ENCODE measurements around the gene UTS2.

The UTS2 gene

GRCh38 chr1:7861452-7861851, 8.6 kb upstream of the UTS2 start:
- no peak overlapping the region for H3K27ac ChIP-seq (ENCODE audit: low read length)
- H3K9me3 ChIP-seq (ENCODE audit: insufficient read depth, low read length): no peaks in the 10 kb centered on the region
- no peaks in the 10 kb centered on the region for H3K4me1 ChIP-seq (ENCODE audit: low read length)
- no peaks in the 10 kb centered on the region for H3K27me3 ChIP-seq (ENCODE audit: low read depth, low read length)
- H3K79me2 ChIP-seq (ENCODE audit: low read length): no peaks in the 10 kb centered on the region
- no peak overlapping the region for H3K4me2 ChIP-seq (ENCODE audit: low read length)
- TF ChIP-seq EZH2phosphoT487 (IDR thresholded peaks at IDR 0.05; ENCODE audit: low read depth): no peak
- TF ChIP-seq, protein P1, sequence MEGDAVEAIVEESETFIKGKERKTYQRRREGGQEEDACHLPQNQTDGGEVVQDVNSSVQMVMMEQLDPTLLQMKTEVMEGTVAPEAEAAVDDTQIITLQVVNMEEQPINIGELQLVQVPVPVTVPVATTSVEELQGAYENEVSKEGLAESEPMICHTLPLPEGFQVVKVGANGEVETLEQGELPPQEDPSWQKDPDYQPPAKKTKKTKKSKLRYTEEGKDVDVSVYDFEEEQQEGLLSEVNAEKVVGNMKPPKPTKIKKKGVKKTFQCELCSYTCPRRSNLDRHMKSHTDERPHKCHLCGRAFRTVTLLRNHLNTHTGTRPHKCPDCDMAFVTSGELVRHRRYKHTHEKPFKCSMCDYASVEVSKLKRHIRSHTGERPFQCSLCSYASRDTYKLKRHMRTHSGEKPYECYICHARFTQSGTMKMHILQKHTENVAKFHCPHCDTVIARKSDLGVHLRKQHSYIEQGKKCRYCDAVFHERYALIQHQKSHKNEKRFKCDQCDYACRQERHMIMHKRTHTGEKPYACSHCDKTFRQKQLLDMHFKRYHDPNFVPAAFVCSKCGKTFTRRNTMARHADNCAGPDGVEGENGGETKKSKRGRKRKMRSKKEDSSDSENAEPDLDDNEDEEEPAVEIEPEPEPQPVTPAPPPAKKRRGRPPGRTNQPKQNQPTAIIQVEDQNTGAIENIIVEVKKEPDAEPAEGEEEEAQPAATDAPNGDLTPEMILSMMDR (IDR thresholded peaks at IDR 0.05; ENCODE audit: low read depth, low read length): no peak
- H3K36me3 ChIP-seq (replicated peaks; ENCODE audit: low read depth, low read length): no peaks in the 10 kb centered on the region
- no peak overlapping the region for H2AFZ ChIP-seq (ENCODE audit: low read depth, low read length)
- H3K4me3 ChIP-seq (ENCODE audit: low read length): no peak overlapping the region
- no peak overlapping the region for H3K9ac ChIP-seq (ENCODE audit: low read length)
- no peaks in the 10 kb centered on the region for H4K20me1 ChIP-seq (ENCODE audit: insufficient read depth, low read length)

- Histone ChIP-seq H3K9ac (ENCODE audit: low read length) (no peak overlapping the region), H3K4me1 (ENCODE audit: low read length) (no peaks in the 10 kb centered on the region), H3K79me2 (ENCODE audit: low read length) (no peaks in the 10 kb centered on the region), H3K27ac (ENCODE audit: low read length) (no peak overlapping the region), H4K20me1 (ENCODE audit: insufficient read depth, low read length) (no peaks in the 10 kb centered on the region), H3K9me3 (ENCODE audit: insufficient read depth, low read length) (no peaks in the 10 kb centered on the region), H3K4me3 (ENCODE audit: low read length) (no peak overlapping the region), H2AFZ (ENCODE audit: low read depth, low read length) (no peak overlapping the region), H3K36me3 (replicated peaks; ENCODE audit: low read depth, low read length) (no peaks in the 10 kb centered on the region), H3K27me3 (ENCODE audit: low read depth, low read length) (no peaks in the 10 kb centered on the region), H3K4me2 (ENCODE audit: low read length) (no peak overlapping the region)
- TF ChIP-seq, protein P1 (IDR thresholded peaks at IDR 0.05; ENCODE audit: low read depth, low read length): no peak
- no peak for TF ChIP-seq EZH2phosphoT487 (IDR thresholded peaks at IDR 0.05; ENCODE audit: low read depth)
These were observed 7.3 kb upstream of the UTS2 start for GRCh38 chr1:7860130-7860529.

DNA sequence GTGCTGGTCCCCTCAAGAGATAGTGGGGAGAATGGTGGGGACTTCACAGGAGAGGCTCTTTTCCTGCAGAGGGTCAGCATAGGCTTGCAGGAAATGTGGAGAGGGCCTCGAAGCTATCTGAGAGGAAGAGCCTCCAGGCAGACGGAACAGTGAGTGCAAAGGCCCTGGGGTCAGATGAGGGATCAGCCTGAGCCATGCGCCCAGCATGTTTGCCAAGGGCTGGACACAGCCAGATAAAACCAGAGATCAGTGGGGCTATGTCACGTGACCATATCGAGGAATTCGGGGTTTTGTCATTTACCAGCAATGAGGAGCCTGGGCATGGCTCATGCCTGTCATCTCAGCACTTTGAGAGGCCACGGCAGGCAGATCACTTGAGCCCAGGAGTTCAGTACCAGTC, 6.5 kb upstream of the UTS2 start:
- no peaks in the 10 kb centered on the region for H4K20me1 ChIP-seq (ENCODE audit: insufficient read depth, low read length)
- no peaks in the 10 kb centered on the region for H3K36me3 ChIP-seq (replicated peaks; ENCODE audit: low read depth, low read length)
- no peak overlapping the region for H3K9ac ChIP-seq (ENCODE audit: low read length)
- TF ChIP-seq, protein P1 (IDR thresholded peaks at IDR 0.05; ENCODE audit: low read depth, low read length): no peak
- no peak overlapping the region for H2AFZ ChIP-seq (ENCODE audit: low read depth, low read length)
- no peak overlapping the region for H3K4me3 ChIP-seq (ENCODE audit: low read length)
- H3K4me2 ChIP-seq (ENCODE audit: low read length): no peak overlapping the region
- H3K27me3 ChIP-seq (ENCODE audit: low read depth, low read length): no peaks in the 10 kb centered on the region
- H3K79me2 ChIP-seq (ENCODE audit: low read length): no peaks in the 10 kb centered on the region
- H3K27ac ChIP-seq (ENCODE audit: low read length): no peak overlapping the region
- H3K4me1 ChIP-seq (ENCODE audit: low read length): no peaks in the 10 kb centered on the region
- H3K9me3 ChIP-seq (ENCODE audit: insufficient read depth, low read length): no peaks in the 10 kb centered on the region

GRCh38 chr1:7857985-7858384, 5.1 kb upstream of the UTS2 start:
- Histone ChIP-seq H3K9me3 (ENCODE audit: insufficient read depth, low read length) (no peaks in the 10 kb centered on the region), H3K9ac (ENCODE audit: low read length) (no peak overlapping the region), H3K4me3 (ENCODE audit: low read length) (no peak overlapping the region), H3K36me3 (replicated peaks; ENCODE audit: low read depth, low read length) (no peaks in the 10 kb centered on the region), H3K79me2 (ENCODE audit: low read length) (no peaks in the 10 kb centered on the region), H2AFZ (ENCODE audit: low read depth, low read length) (no peak overlapping the region), H4K20me1 (ENCODE audit: insufficient read depth, low read length) (no peaks in the 10 kb centered on the region), H3K4me1 (ENCODE audit: low read length) (no peaks in the 10 kb centered on the region), H3K27ac (ENCODE audit: low read length) (no peak overlapping the region), H3K27me3 (ENCODE audit: low read depth, low read length) (no peaks in the 10 kb centered on the region), H3K4me2 (ENCODE audit: low read length) (no peak overlapping the region)
- TF ChIP-seq, protein P1 (IDR thresholded peaks at IDR 0.05; ENCODE audit: low read depth, low read length): no peak
- no peak for TF ChIP-seq EZH2phosphoT487 (IDR thresholded peaks at IDR 0.05; ENCODE audit: low read depth)

All from OCI-LY3 (cell line).